Keratinocyte (primary cell): Measurements from ENCODE around the gene PRKCH.

Experiments used
- EZH2 ChIP-seq: IDR thresholded peaks from one replicate; pipeline ENCODE4 v1.6.1; 2012; ENCODE audit warnings: inconsistent platforms, mild to moderate bottlenecking, low read length, moderate library complexity
- TF ChIP-seq, protein P1 (sequence below), 3 experiments: IDR thresholded peaks in 1 of 3; conservative IDR thresholded peaks in 1 of 3; optimal IDR thresholded peaks in 1 of 3; 2 replicates in 2 of 3; 3 replicates in 1 of 3; pipeline versions ENCODE3 to v1.5.1; 2011; ENCODE audit warnings: low read length in 3 of 3, mild to moderate bottlenecking in 3 of 3, moderate library complexity in 2 of 3, control low read depth in 1 of 3, inconsistent platforms in 1 of 3; ENCODE audit not compliant: insufficient read depth in 2 of 3; ENCODE audit errors: extremely low read depth in 1 of 3

DNA sequence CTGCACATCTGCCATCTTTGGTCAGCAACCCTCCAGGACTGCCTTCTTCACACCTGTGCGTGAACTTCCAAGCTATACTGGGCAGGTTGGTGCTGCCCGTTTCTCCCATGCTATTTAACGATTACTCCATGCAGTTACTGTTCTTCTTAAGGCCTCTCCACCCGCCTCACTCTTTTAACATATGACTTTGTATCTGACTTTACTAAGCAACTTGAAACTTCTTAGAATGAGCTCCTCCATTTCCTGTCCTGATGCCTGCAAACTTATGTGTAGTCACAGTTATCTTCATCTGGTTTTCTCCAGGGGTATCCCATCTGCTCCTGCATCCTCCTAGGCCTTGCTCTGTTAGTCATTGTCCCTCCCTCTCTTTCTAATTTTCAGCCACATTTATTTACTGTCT, 35.7 kb downstream of the PRKCH start:
- TF ChIP-seq, protein P1, sequence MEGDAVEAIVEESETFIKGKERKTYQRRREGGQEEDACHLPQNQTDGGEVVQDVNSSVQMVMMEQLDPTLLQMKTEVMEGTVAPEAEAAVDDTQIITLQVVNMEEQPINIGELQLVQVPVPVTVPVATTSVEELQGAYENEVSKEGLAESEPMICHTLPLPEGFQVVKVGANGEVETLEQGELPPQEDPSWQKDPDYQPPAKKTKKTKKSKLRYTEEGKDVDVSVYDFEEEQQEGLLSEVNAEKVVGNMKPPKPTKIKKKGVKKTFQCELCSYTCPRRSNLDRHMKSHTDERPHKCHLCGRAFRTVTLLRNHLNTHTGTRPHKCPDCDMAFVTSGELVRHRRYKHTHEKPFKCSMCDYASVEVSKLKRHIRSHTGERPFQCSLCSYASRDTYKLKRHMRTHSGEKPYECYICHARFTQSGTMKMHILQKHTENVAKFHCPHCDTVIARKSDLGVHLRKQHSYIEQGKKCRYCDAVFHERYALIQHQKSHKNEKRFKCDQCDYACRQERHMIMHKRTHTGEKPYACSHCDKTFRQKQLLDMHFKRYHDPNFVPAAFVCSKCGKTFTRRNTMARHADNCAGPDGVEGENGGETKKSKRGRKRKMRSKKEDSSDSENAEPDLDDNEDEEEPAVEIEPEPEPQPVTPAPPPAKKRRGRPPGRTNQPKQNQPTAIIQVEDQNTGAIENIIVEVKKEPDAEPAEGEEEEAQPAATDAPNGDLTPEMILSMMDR (optimal IDR thresholded peaks at IDR 0.05 in 1 of 3, IDR thresholded peaks at IDR 0.05 in 1 of 3, conservative IDR thresholded peaks at IDR 0.05 in 1 of 3; ENCODE audit: extremely low read depth in 1 of 3, insufficient read depth in 2 of 3, low read length in 3 of 3) = no peak
- TF ChIP-seq EZH2 = no peak
